Esophagus squamous epithelium (tissue), 4 donors: ENCODE measurements around the gene G6PC1.

Source experiments
- POLR2A ChIP-seq, 4 donors: fragments of 450-650 bp; IDR thresholded peaks; one replicate each; pipeline ENCODE4 v1.6.1; 2017; ENCODE audit warnings: antibody characterized with exemption in 4 of 4, mild to moderate bottlenecking in 4 of 4, moderate library complexity in 3 of 4
- TF ChIP-seq, protein P1 (sequence below), 6 experiments: fragments of 450-650 bp in 4 of 6; fragments of 200-600 bp in 2 of 6; sonication (generic) in 2 of 6; IDR thresholded peaks; one replicate each; pipeline ENCODE4 v1.5.1; 2016 to 2019; ENCODE audit warnings: antibody characterized with exemption in 6 of 6, mild to moderate bottlenecking in 4 of 6, moderate library complexity in 4 of 6

DNA sequence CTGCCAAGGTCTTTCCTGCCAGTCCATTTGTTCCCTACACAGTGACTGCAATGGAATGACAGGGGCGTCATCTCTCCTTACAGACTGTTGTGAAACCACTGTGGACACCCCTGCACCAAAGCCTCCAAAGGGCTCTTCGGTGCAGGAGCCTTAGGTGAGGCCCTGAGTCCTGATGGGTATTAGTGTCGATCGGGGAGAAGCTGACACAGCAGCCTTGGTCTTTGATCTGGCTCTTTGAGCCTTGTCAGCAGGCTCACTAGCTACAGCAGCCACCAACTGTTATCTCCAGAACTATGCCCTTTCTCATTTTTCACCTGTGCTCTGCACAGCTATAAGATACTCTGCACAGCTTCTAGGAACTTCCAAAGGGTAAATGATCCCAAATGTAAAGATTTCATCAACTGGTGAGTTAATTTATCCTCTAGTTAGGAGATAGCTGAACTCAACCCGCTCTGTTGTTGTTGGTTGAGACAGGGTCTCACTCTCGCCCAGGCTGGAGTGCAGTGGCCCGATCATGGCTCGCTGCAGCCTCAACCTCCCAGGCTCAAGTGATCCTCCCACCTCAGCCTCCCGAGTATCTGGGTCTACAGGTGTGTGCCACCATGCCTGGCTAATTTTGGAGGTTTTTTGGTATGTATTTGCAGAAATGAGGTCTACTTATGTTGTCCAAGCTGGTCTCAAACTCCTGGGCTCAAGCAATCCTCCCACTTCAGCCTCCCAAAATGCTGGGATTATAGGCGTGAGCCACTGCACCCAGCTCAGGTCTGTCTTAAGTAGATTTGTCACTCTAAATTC lies 19.7 kb downstream of the G6PC1 start:
- TF ChIP-seq, protein P1, sequence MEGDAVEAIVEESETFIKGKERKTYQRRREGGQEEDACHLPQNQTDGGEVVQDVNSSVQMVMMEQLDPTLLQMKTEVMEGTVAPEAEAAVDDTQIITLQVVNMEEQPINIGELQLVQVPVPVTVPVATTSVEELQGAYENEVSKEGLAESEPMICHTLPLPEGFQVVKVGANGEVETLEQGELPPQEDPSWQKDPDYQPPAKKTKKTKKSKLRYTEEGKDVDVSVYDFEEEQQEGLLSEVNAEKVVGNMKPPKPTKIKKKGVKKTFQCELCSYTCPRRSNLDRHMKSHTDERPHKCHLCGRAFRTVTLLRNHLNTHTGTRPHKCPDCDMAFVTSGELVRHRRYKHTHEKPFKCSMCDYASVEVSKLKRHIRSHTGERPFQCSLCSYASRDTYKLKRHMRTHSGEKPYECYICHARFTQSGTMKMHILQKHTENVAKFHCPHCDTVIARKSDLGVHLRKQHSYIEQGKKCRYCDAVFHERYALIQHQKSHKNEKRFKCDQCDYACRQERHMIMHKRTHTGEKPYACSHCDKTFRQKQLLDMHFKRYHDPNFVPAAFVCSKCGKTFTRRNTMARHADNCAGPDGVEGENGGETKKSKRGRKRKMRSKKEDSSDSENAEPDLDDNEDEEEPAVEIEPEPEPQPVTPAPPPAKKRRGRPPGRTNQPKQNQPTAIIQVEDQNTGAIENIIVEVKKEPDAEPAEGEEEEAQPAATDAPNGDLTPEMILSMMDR (IDR thresholded peaks at IDR 0.05), result no peak
- no peak for TF ChIP-seq POLR2A (IDR thresholded peaks at IDR 0.05)
